ENCODE data around the gene MTMR2. TPM values are rescaled to one million over a fixed set of nuclear protein-coding genes. Genes with fewer than 3 reads are reported as not detected.
"Not testable (repeated sequence)": the region's sequence is repeated elsewhere in the genome, so short reads cannot be mapped to it uniquely, and the experiment has no call there.

The MTMR2 gene
- total RNA-seq, 1 donor from 2014 or later = 20.8 TPM

- no peak for ATAC-seq
Observed at GRCh38 chr11:95883381-95883780, 40.5 kb downstream of the MTMR2 start.

- no peak for ATAC-seq
Observed at GRCh38 chr11:95877291-95877690, 46.6 kb downstream of the MTMR2 start.

- ATAC-seq = not testable (repeated sequence)
Observed at GRCh38 chr11:95870877-95871276, 53.0 kb downstream of the MTMR2 start.

- no peak for ATAC-seq
Observed at GRCh38 chr11:95867105-95867504, 56.8 kb downstream of the MTMR2 start.

GRCh38 chr11:95863486-95864140 is 60.3 kb downstream of the MTMR2 start:
- ATAC-seq = no peak

GRCh38 chr11:95860024-95860423 is 63.9 kb downstream of the MTMR2 start:
- ATAC-seq = not testable (repeated sequence)

GRCh38 chr11:95854362-95854761 is 69.5 kb downstream of the MTMR2 start:
- not testable (repeated sequence) for ATAC-seq

- ATAC-seq = no peak
Observed at GRCh38 chr11:95853862-95854261, 70.0 kb downstream of the MTMR2 start.

- ATAC-seq = no peak
Observed at GRCh38 chr11:95853138-95853537, 70.8 kb downstream of the MTMR2 start.

- ATAC-seq = no peak
Observed at GRCh38 chr11:95850137-95850536, 73.8 kb downstream of the MTMR2 start.

GRCh38 chr11:95849087-95849825 is 74.7 kb downstream of the MTMR2 start:
- ATAC-seq = peak; percentile 82

- ATAC-seq = no peak
Observed at GRCh38 chr11:95845167-95845566, 78.7 kb downstream of the MTMR2 start.

GRCh38 chr11:95835768-95836488 is 88.0 kb downstream of the MTMR2 start:
- ATAC-seq = peak; percentile 91

- ATAC-seq = no peak
Observed at GRCh38 chr11:95835351-95835750, 88.6 kb downstream of the MTMR2 start.

- no peak for ATAC-seq
Observed at GRCh38 chr11:95833378-95833777, 90.5 kb downstream of the MTMR2 start.

- ATAC-seq = no peak
Observed at GRCh38 chr11:95832763-95833162, 91.1 kb downstream of the MTMR2 start.

GRCh38 chr11:95831198-95831883 is 92.6 kb downstream of the MTMR2 start:
- peak; percentile 89 for ATAC-seq

- peak; percentile 31 for ATAC-seq
Observed at GRCh38 chr11:95829580-95830259, 94.2 kb downstream of the MTMR2 start.

GRCh38 chr11:95827696-95828095 is 96.2 kb downstream of the MTMR2 start:
- no peak for ATAC-seq

GRCh38 chr11:95821640-95822039 is 102.3 kb downstream of the MTMR2 start:
- ATAC-seq = no peak

GRCh38 chr11:95816037-95816436 is 107.9 kb downstream of the MTMR2 start:
- ATAC-seq = no peak

GRCh38 chr11:95811052-95811451 is 112.9 kb downstream of the MTMR2 start:
- not testable (repeated sequence) for ATAC-seq
